Ectodermal cell (in vitro differentiated cells): Measurements from ENCODE around the gene NLE1. TPM values are rescaled to one million over a fixed set of nuclear protein-coding genes. Genes with fewer than 3 reads are reported as not detected.
"Not testable (repeated sequence)": the region's sequence is repeated elsewhere in the genome, so short reads cannot be mapped to it uniquely, and the experiment has no call there.

Source experiments
- H3K27ac ChIP-seq: 2 replicates; pipeline ENCODE4 v1.7.0; 2013; ENCODE audit warnings: mild to moderate bottlenecking, low read depth, low read length; ENCODE audit not compliant: insufficient read depth, poor library complexity, severe bottlenecking
- H3K27me3 ChIP-seq: 2 replicates; pipeline ENCODE4 v1.7.0; 2013; ENCODE audit warnings: mild to moderate bottlenecking, low read length; ENCODE audit not compliant: insufficient read depth, control insufficient read depth, poor library complexity, severe bottlenecking
- H3K36me3 ChIP-seq: one replicate; pipeline ENCODE4 v1.7.0; 2013; ENCODE audit warnings: low read length; ENCODE audit not compliant: control insufficient read depth, insufficient read depth
- H3K4me1 ChIP-seq: one replicate; pipeline ENCODE4 v1.7.0; 2013; ENCODE audit warnings: low read length; ENCODE audit not compliant: control insufficient read depth, insufficient read depth
- H3K4me3 ChIP-seq: 2 replicates; pipeline ENCODE4 v1.7.0; 2013; ENCODE audit warnings: low read depth, low read length, control low read depth; ENCODE audit not compliant: insufficient read depth
- H3K9me3 ChIP-seq: 2 replicates; pipeline ENCODE4 v1.7.0; 2013; ENCODE audit warnings: mild to moderate bottlenecking, low read length, moderate library complexity; ENCODE audit not compliant: control insufficient read depth
- WGBS, 2 experiments: methylation state at CpG; one replicate each; pipeline ENCODE4 v1.1.7; 2013; ENCODE audit warnings: missing lambda C conversion rate in 2 of 2; 5-methylcytosine and 5-hydroxymethylcytosine counted together
- polyA plus RNA-seq, 4 experiments: library from polyadenylated mRNA; stranded (reverse); fragments of 50-300 nt; gene quantifications; one replicate each; pipeline ENCODE4 v1.2.3, GENCODE V29; 2013

The NLE1 gene
- polyA plus RNA-seq (2013, experiment 1 of 4), result 23.0 TPM
- polyA plus RNA-seq (2013, experiment 2 of 4), result 22.0 TPM
- polyA plus RNA-seq (2013, experiment 3 of 4), result 18.4 TPM
- 18.8 TPM for polyA plus RNA-seq (2013, experiment 4 of 4)

- peak within 1 kb of the TSS; percentile 98 for H3K4me3 ChIP-seq
- no peaks in the 10 kb centered on the region for H3K27me3 ChIP-seq
- 0% methylated on average over 65 of the region's 65 CpGs for WGBS, 2 experiments
- no peaks in the 10 kb centered on the region for H3K4me1 ChIP-seq
- peaks cover 23% of the 10 kb centered on the region for H3K36me3 ChIP-seq
- no peaks in the 10 kb centered on the region for H3K9me3 ChIP-seq
- no peak within 1 kb of the TSS for H3K27ac ChIP-seq
Observed at GRCh38 chr17:35141681-35142466, at the start of gene NLE1. NLE1 (minus strand) TSS chr17:35142303; CDS start chr17:35142275, 28 bp downstream.

GRCh38 chr17:35191001-35191695 is 49.0 kb upstream of the NLE1 start:
- H3K4me1 ChIP-seq, result no peaks in the 10 kb centered on the region
- 91 to 92% methylated on average over 11 of the region's 11 CpGs for WGBS, 2 experiments
- H3K4me3 ChIP-seq, result no peak overlapping the region
- no peaks in the 10 kb centered on the region for H3K36me3 ChIP-seq
- no peaks in the 10 kb centered on the region for H3K9me3 ChIP-seq
- H3K27ac ChIP-seq, result no peak overlapping the region
- no peaks in the 10 kb centered on the region for H3K27me3 ChIP-seq

GRCh38 chr17:35189291-35189690 is 47.2 kb upstream of the NLE1 start:
- Histone ChIP-seq H3K36me3 (no peaks in the 10 kb centered on the region), H3K4me3 (no peak overlapping the region), H3K9me3 (no peaks in the 10 kb centered on the region), H3K4me1 (no peaks in the 10 kb centered on the region), H3K27ac (no peak overlapping the region), H3K27me3 (no peaks in the 10 kb centered on the region)
- 92% methylated on average over 3 of the region's 3 CpGs for WGBS, 2 experiments

- H3K9me3 ChIP-seq, result no peaks in the 10 kb centered on the region
- no peaks in the 10 kb centered on the region for H3K4me1 ChIP-seq
- 84 to 98% methylated on average over 2 of the region's 2 CpGs for WGBS, 2 experiments
- no peak overlapping the region for H3K27ac ChIP-seq
- H3K27me3 ChIP-seq, result no peaks in the 10 kb centered on the region
- H3K36me3 ChIP-seq, result no peaks in the 10 kb centered on the region
- H3K4me3 ChIP-seq, result no peak overlapping the region
Observed at GRCh38 chr17:35188111-35188510, 46.0 kb upstream of the NLE1 start.

- Histone ChIP-seq H3K4me3 (no peak overlapping the region), H3K27ac (no peak overlapping the region), H3K4me1 (no peaks in the 10 kb centered on the region), H3K9me3 (no peaks in the 10 kb centered on the region), H3K27me3 (no peaks in the 10 kb centered on the region), H3K36me3 (no peaks in the 10 kb centered on the region)
- WGBS, 2 experiments, result 87 to 95% methylated on average over 1 to 2 of the region's 2 CpGs
Observed at GRCh38 chr17:35187481-35187880, 45.4 kb upstream of the NLE1 start.

- Histone ChIP-seq H3K36me3 (no peaks in the 10 kb centered on the region), H3K4me3 (no peak overlapping the region), H3K27ac (no peak overlapping the region), H3K27me3 (no peaks in the 10 kb centered on the region), H3K9me3 (no peaks in the 10 kb centered on the region), H3K4me1 (no peaks in the 10 kb centered on the region)
- 83 to 89% methylated on average over 1 of the region's 1 CpG for WGBS, 2 experiments
Observed at GRCh38 chr17:35185849-35186248, 43.7 kb upstream of the NLE1 start.

- Histone ChIP-seq H3K4me1 (no peaks in the 10 kb centered on the region), H3K27me3 (no peaks in the 10 kb centered on the region)
- 73 to 78% methylated on average over 2 to 3 of the region's 3 CpGs for WGBS, 2 experiments
Observed at GRCh38 chr17:35184274-35184673, 42.2 kb upstream of the NLE1 start.

GRCh38 chr17:35183332-35183731 is 41.2 kb upstream of the NLE1 start:
- WGBS, 2 experiments, result 83 to 87% methylated on average over 6 of the region's 6 CpGs

More at GRCh38 chr17:35184274-35184673, 42.2 kb upstream of the NLE1 start:
- no peak overlapping the region for H3K27ac ChIP-seq
- H3K4me3 ChIP-seq, result no peak overlapping the region
- no peaks in the 10 kb centered on the region for H3K36me3 ChIP-seq
- no peaks in the 10 kb centered on the region for H3K9me3 ChIP-seq

GRCh38 chr17:35179379-35179778 is 37.3 kb upstream of the NLE1 start:
- not testable (repeated sequence) for H3K27ac ChIP-seq, H3K36me3 ChIP-seq, H3K9me3 ChIP-seq, H3K4me3 ChIP-seq, H3K27me3 ChIP-seq, H3K4me1 ChIP-seq
- WGBS, 2 experiments, result 96 to 100% methylated on average over 4 of the region's 5 CpGs

More at GRCh38 chr17:35183332-35183731, 41.2 kb upstream of the NLE1 start:
- Histone ChIP-seq H3K27me3 (no peaks in the 10 kb centered on the region), H3K9me3 (no peaks in the 10 kb centered on the region), H3K4me1 (no peaks in the 10 kb centered on the region), H3K36me3 (no peaks in the 10 kb centered on the region), H3K4me3 (no peak overlapping the region), H3K27ac (no peak overlapping the region)

GRCh38 chr17:35176897-35177296 is 34.8 kb upstream of the NLE1 start:
- Histone ChIP-seq H3K27me3 (no peaks in the 10 kb centered on the region), H3K4me1 (no peaks in the 10 kb centered on the region), H3K36me3 (no peaks in the 10 kb centered on the region), H3K4me3 (no peak overlapping the region), H3K9me3 (no peaks in the 10 kb centered on the region), H3K27ac (no peak overlapping the region)
- 86 to 91% methylated on average over 8 of the region's 8 CpGs for WGBS, 2 experiments
